SK-N-SH (cell line): Measurements from ENCODE around the gene THSD7A. TPM values are rescaled to one million over a fixed set of nuclear protein-coding genes. Genes with fewer than 3 reads are reported as not detected.

Experiments
- CTCF ChIA-PET: fragments of 300-600, 350-600 bp; formaldehyde crosslinking; extraction: SDS; loops from one replicate; lab custom pipeline; 2021; lab: Yijun Ruan, JAX
- POLR2A ChIA-PET: fragments of 350-600 bp; sonication (Branson Sonifier 250); formaldehyde crosslinking; extraction: SDS; loops from one replicate; lab custom pipeline; 2020; ENCODE audit warnings: antibody characterized with exemption, inconsistent platforms; lab: Yijun Ruan, JAX
- DNase-seq: peaks from one replicate; pipeline ENCODE4 v3.0.0; 2012
- H2AFZ ChIP-seq: fragments of 200-600 bp; sonication (generic); 2 replicates; pipeline ENCODE4 v1.8.1; 2016; ENCODE audit warnings: antibody characterized with exemption, mild to moderate bottlenecking, low read depth
- H3F3A ChIP-seq: fragments of 200-600 bp; sonication (generic); replicated peaks from 2 replicates; pipeline ENCODE3; 2016; ENCODE audit warnings: antibody characterized with exemption, mild to moderate bottlenecking; ENCODE audit not compliant: insufficient read depth
- H3K27ac ChIP-seq, 2 experiments: fragments of 200-500 bp in 1 of 2; fragments of 200-600 bp in 1 of 2; sonication (Bioruptor generic) in 1 of 2; sonication (generic), shearing (Covaris generic) in 1 of 2; 2 replicates each; pipeline versions ENCODE4 v1.5.1 to v1.6.1; 2014 to 2016; ENCODE audit warnings: low read depth in 2 of 2, inconsistent platforms in 1 of 2, low read length in 1 of 2, mild to moderate bottlenecking in 1 of 2, mixed read lengths in 1 of 2
- H3K27me3 ChIP-seq: fragments of 200-600 bp; sonication (generic), shearing (Covaris generic); 2 replicates; pipeline ENCODE4 v1.6.1; 2016; ENCODE audit warnings: mixed run types; ENCODE audit not compliant: insufficient read depth
- H3K36me3 ChIP-seq, 2 experiments: fragments of 200-500 bp in 1 of 2; fragments of 200-600 bp in 1 of 2; sonication (Bioruptor generic) in 1 of 2; sonication (generic) in 1 of 2; replicated peaks in 1 of 2; 2 replicates each; pipeline versions ENCODE3 to v1.5.1; 2014 to 2016; ENCODE audit warnings: low read length in 1 of 2, mild to moderate bottlenecking in 1 of 2; ENCODE audit not compliant: insufficient read depth in 2 of 2, control insufficient read depth in 1 of 2
- H3K4me1 ChIP-seq, 2 experiments: fragments of 200-500 bp in 1 of 2; fragments of 200-600 bp in 1 of 2; sonication (Bioruptor generic) in 1 of 2; sonication (generic), shearing (Covaris generic) in 1 of 2; 2 replicates each; pipeline versions ENCODE4 v1.5.1 to v1.6.1; 2014 to 2016; ENCODE audit warnings: low read depth in 1 of 2, low read length in 1 of 2, mixed run types in 1 of 2; ENCODE audit not compliant: insufficient read depth in 2 of 2, control insufficient read depth in 1 of 2
- H3K4me2 ChIP-seq: fragments of 200-600 bp; sonication (generic), shearing (Covaris generic); 2 replicates; pipeline ENCODE4 v1.6.1; 2017; ENCODE audit warnings: mixed run types
- H3K4me3 ChIP-seq, 2 experiments: fragments of 200-500 bp in 1 of 2; fragments of 200-600 bp in 1 of 2; sonication (Bioruptor generic) in 1 of 2; sonication (generic), shearing (Covaris generic) in 1 of 2; 2 replicates each; pipeline versions ENCODE4 v1.5.1 to v1.8.1; 2014 to 2016; ENCODE audit warnings: low read depth in 2 of 2, inconsistent platforms in 1 of 2, low read length in 1 of 2, mild to moderate bottlenecking in 1 of 2, mixed read lengths in 1 of 2, moderate library complexity in 1 of 2
- H3K79me2 ChIP-seq: fragments of 200-600 bp; sonication (generic); 2 replicates; pipeline ENCODE4 v1.8.1; 2017; ENCODE audit warnings: mild to moderate bottlenecking; ENCODE audit not compliant: insufficient read depth
- H3K9ac ChIP-seq: fragments of 200-600 bp; sonication (generic); 2 replicates; pipeline ENCODE4 v1.6.1; 2017; ENCODE audit warnings: mixed run types
- H3K9me2 ChIP-seq: fragments of 200-600 bp; sonication (generic); 2 replicates; pipeline ENCODE4 v1.6.1; 2017; ENCODE audit warnings: mixed run types
- H3K9me3 ChIP-seq: fragments of 200-600 bp; sonication (generic); 2 replicates; pipeline ENCODE4 v1.6.1; 2017; ENCODE audit warnings: mixed run types, mild to moderate bottlenecking, moderate library complexity
- H4K20me1 ChIP-seq: fragments of 200-600 bp; sonication (generic); 2 replicates; pipeline ENCODE4 v1.6.1; 2017; ENCODE audit warnings: mild to moderate bottlenecking, mixed run types; ENCODE audit not compliant: insufficient read depth
- CHD2 ChIP-seq: fragments of 150-350 bp; IDR thresholded peaks from 2 replicates; pipeline ENCODE4 v1.6.1; 2018; ENCODE audit warnings: low read length; ENCODE audit not compliant: partially characterized antibody
- ELF1 ChIP-seq: IDR thresholded peaks from 2 replicates; pipeline ENCODE4 v1.4.0; 2012
- EP300 ChIP-seq, 2 experiments: IDR thresholded peaks; 2 replicates each; pipeline versions ENCODE4 v1.4.0 to v1.6.1; 2012; ENCODE audit warnings: borderline replicate concordance in 1 of 2, low read depth in 1 of 2, low read length in 1 of 2
- FOXJ3 ChIP-seq: sonication (generic); formaldehyde crosslinking; IDR thresholded peaks from 2 replicates; pipeline ENCODE4 v1.5.1; 2020; ENCODE audit warnings: mild to moderate bottlenecking, missing genetic modification reagents
- FOXM1 ChIP-seq: IDR thresholded peaks from 2 replicates; pipeline ENCODE4 v1.4.0; 2012; ENCODE audit warnings: low read depth, mild to moderate bottlenecking
- GATA2 ChIP-seq: sonication (generic); formaldehyde crosslinking; IDR thresholded peaks from 2 replicates; pipeline ENCODE4 v1.5.0; 2020; ENCODE audit warnings: mild to moderate bottlenecking, missing genetic modification reagents
- IRF3 ChIP-seq: fragments of 150-350 bp; IDR thresholded peaks from 2 replicates; pipeline ENCODE4 v1.6.1; 2016; ENCODE audit warnings: mild to moderate bottlenecking, low read depth, low read length
- MXI1 ChIP-seq: IDR thresholded peaks from 2 replicates; pipeline ENCODE4 v1.6.1; 2012; ENCODE audit warnings: mild to moderate bottlenecking, low read depth, low read length, improper control_type of control experiment
- NFIC ChIP-seq: IDR thresholded peaks from 2 replicates; pipeline ENCODE4 v1.4.0; 2012; ENCODE audit warnings: borderline replicate concordance
- POLR2AphosphoS5 ChIP-seq: IDR thresholded peaks from 2 replicates; pipeline ENCODE4 v1.6.1; 2012; ENCODE audit warnings: low read depth, low read length
- RAD21 ChIP-seq: IDR thresholded peaks from 2 replicates; pipeline ENCODE4 v1.6.1; 2012; ENCODE audit warnings: mild to moderate bottlenecking, low read length
- RCOR1 ChIP-seq: fragments of 150-350 bp; IDR thresholded peaks from 2 replicates; pipeline ENCODE4 v1.6.1; 2017; ENCODE audit warnings: antibody characterized with exemption, low read length
- RFX5 ChIP-seq: IDR thresholded peaks from 2 replicates; pipeline ENCODE4 v1.6.1; 2012; ENCODE audit warnings: mild to moderate bottlenecking, improper control_type of control experiment, low read length
- RXRA ChIP-seq: IDR thresholded peaks from 2 replicates; pipeline ENCODE4 v1.4.0; 2012; ENCODE audit warnings: low read depth, mild to moderate bottlenecking, borderline replicate concordance
- TCF12 ChIP-seq: IDR thresholded peaks from 2 replicates; pipeline ENCODE4 v1.4.0; 2012
- TEAD4 ChIP-seq: IDR thresholded peaks from 2 replicates; pipeline ENCODE4 v1.4.0; 2012; ENCODE audit warnings: mild to moderate bottlenecking, borderline replicate concordance; ENCODE audit not compliant: insufficient read depth
- USF1 ChIP-seq: IDR thresholded peaks from 2 replicates; pipeline ENCODE4 v1.4.0; 2012; ENCODE audit warnings: low read depth, borderline replicate concordance
- WGBS: methylation state at CpG from one replicate; pipeline ENCODE4 v1.1.6; 2017; ENCODE audit warnings: low lambda C conversion rate; 5-methylcytosine and 5-hydroxymethylcytosine counted together
- polyA plus RNA-seq, 3 experiments: library from polyadenylated mRNA; depleted of rRNA; stranded (reverse); fragments of >200 nt; gene quantifications; 2 replicates each; pipeline ENCODE4 v1.2.3, GENCODE V29; 2012

THSD7A gene
- polyA plus RNA-seq, 1 of the 3 experiments (the other 2 are of a cell fraction): 0.16 TPM

GRCh38 chr7:11760372-11760771, 71.6 kb downstream of the THSD7A start:
- Histone ChIP-seq H3F3A (no peaks in the 10 kb centered on the region), H3K9ac (no peak overlapping the region), H3K9me3 (no peaks in the 10 kb centered on the region), H3K36me3 (no peaks in the 10 kb centered on the region), H3K79me2 (no peaks in the 10 kb centered on the region), H3K9me2 (no peaks in the 10 kb centered on the region), H2AFZ (no peak overlapping the region), H4K20me1 (no peaks in the 10 kb centered on the region), H3K27ac (peak overlapping the region in 1 of 2 experiments; percentile 100; a peak in 3 of 4 replicates), H3K27me3 (no peaks in the 10 kb centered on the region), H3K4me3 (no peak overlapping the region), H3K4me1 (peaks cover 0 to 50% of the 10 kb centered on the region in 2 experiments; a peak in 2 of 4 replicates), H3K4me2 (no peak overlapping the region)
- WGBS: 9% methylated on average over 3 of the region's 3 CpGs
- POLR2A ChIA-PET: interaction anchor here (0.9 to 1.0 kb wide), 2 partner anchors 71 to 73 kb away, joined by 3 read pairs; no protein-coding TSS in a partner anchor
- CTCF ChIA-PET: interaction anchor here (0.8 to 1.4 kb wide), 5 partner anchors 11 to 387 kb away, joined by 3 to 8 read pairs (median 4); partner anchors contain the start of gene THSD7A
- peak; percentile 64 for DNase-seq
- TF ChIP-seq NFIC: peak; percentile 22; the same call in 1 of the 2 replicates
- TF ChIP-seq IRF3: no peak; the same call in 1 of the 2 replicates
- TF ChIP-seq RFX5: peak; percentile 30; the same call in 1 of the 2 replicates
- peak; percentile 54; the same call in 1 of the 2 replicates for TF ChIP-seq TEAD4
- TF ChIP-seq CHD2: peak; percentile 94
- TF ChIP-seq RXRA: no peak
- TF ChIP-seq TCF12: peak; percentile 83
- TF ChIP-seq EP300 (IDR thresholded peaks at IDR 0.05; ENCODE audit: borderline replicate concordance in 1 of 2, low read depth in 1 of 2, low read length in 1 of 2): peak; percentile 49 to 100; a peak in 3 of 4 replicates
- TF ChIP-seq FOXJ3 (CRISPR knock-in tag): peak; percentile 100
- no peak for TF ChIP-seq ELF1
- TF ChIP-seq FOXM1: 0 out of 2 replicates have a peak, but pooled peaks have one; percentile 51
- peak; percentile 97 for TF ChIP-seq GATA2 (CRISPR knock-in tag)
- TF ChIP-seq RAD21: peak; percentile 60
- peak; percentile 66; the same call in 1 of the 2 replicates for TF ChIP-seq MXI1
- no peak for TF ChIP-seq USF1
- peak; percentile 98 for TF ChIP-seq RCOR1
- TF ChIP-seq POLR2AphosphoS5: peak; percentile 69; the same call in 1 of the 2 replicates
